Nephron progenitor cell (in vitro differentiated cells): Measurements from ENCODE around the gene ARID4A.

Experiments
- DNase-seq: peaks from one replicate; pipeline ENCODE4 v3.0.0; 2021
- H3K27ac Mint-ChIP-seq: 2 replicates; pipeline ENCODE4 v1.8.0; 2021; ENCODE audit warnings: mild to moderate bottlenecking, moderate library complexity, mixed read lengths
- H3K27me3 Mint-ChIP-seq: 2 replicates; pipeline ENCODE4 v1.8.0; 2021; ENCODE audit warnings: mild to moderate bottlenecking, low read depth, mixed read lengths; ENCODE audit not compliant: poor library complexity
- H3K36me3 Mint-ChIP-seq: 2 replicates; pipeline ENCODE4 v1.8.0; 2021; ENCODE audit warnings: low read depth, mixed read lengths
- H3K4me1 Mint-ChIP-seq: 2 replicates; pipeline ENCODE4 v1.8.0; 2021; ENCODE audit warnings: mixed read lengths
- H3K4me3 Mint-ChIP-seq: 2 replicates; pipeline ENCODE4 v1.8.0; 2021; ENCODE audit warnings: mild to moderate bottlenecking, moderate library complexity, mixed read lengths
- H3K9me3 Mint-ChIP-seq: 2 replicates; pipeline ENCODE4 v1.8.0; 2021; ENCODE audit warnings: mild to moderate bottlenecking, moderate library complexity, mixed read lengths
- CTCF ChIP-seq: fragments of 200-600 bp; sonication (generic); IDR thresholded peaks from 2 replicates; pipeline ENCODE4 v1.5.0; 2021; ENCODE audit warnings: antibody characterized with exemption

Gene ARID4A

DNA sequence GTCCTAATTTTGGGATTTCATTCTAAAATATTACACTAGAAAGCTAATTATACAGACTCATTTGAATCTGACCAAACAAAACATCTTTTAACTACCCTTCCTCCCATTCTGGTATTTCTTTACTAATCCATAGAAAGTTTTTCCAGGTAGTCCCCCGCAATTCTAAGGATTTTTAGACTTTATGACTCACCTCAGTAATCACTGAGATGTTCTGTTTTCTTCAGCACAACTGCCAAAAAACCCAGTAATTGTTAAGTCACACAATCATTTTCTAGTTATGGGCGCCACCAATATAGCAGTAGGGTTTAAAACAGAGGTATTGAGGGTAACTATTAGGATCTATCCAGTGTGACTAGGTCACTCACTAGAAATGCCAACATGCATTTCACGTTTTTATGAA is 1.6 kb upstream of the ARID4A start:
- H3K4me1 Mint-ChIP-seq, result peaks cover 35% of the 10 kb centered on the region
- TF ChIP-seq CTCF, result no peak
- peaks cover 47% of the 10 kb centered on the region for H3K36me3 Mint-ChIP-seq
- H3K27me3 Mint-ChIP-seq, result no peaks in the 10 kb centered on the region
- DNase-seq, result no peak
- no peaks in the 10 kb centered on the region for H3K9me3 Mint-ChIP-seq
- peak overlapping the region; percentile 61 for H3K27ac Mint-ChIP-seq
- H3K4me3 Mint-ChIP-seq, result no peak overlapping the region

DNA sequence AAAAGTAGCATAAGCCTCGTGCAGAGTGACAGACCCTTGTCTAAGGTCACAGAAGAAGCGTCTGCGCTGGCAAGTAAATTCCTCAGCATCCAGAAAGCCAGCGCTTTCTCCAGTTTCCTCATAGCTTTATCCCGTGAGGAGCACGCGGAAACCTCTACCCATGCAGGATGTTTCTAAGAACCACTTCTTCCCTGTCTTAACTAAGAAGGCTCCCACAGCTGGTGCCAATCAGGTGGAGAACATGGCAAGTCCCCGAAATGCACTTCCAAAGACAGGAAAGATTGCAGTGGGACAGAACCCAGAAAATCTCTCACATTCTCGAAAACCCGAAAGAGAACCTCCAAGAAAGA is 968 bp upstream of the ARID4A start:
- no peak for TF ChIP-seq CTCF
- H3K36me3 Mint-ChIP-seq, result peaks cover 50% of the 10 kb centered on the region
- peaks cover 35% of the 10 kb centered on the region for H3K4me1 Mint-ChIP-seq
- DNase-seq, result peak; percentile 34
- H3K27ac Mint-ChIP-seq, result no peak overlapping the region
- H3K27me3 Mint-ChIP-seq, result no peaks in the 10 kb centered on the region
- no peaks in the 10 kb centered on the region for H3K9me3 Mint-ChIP-seq
- H3K4me3 Mint-ChIP-seq, result no peak overlapping the region

DNA sequence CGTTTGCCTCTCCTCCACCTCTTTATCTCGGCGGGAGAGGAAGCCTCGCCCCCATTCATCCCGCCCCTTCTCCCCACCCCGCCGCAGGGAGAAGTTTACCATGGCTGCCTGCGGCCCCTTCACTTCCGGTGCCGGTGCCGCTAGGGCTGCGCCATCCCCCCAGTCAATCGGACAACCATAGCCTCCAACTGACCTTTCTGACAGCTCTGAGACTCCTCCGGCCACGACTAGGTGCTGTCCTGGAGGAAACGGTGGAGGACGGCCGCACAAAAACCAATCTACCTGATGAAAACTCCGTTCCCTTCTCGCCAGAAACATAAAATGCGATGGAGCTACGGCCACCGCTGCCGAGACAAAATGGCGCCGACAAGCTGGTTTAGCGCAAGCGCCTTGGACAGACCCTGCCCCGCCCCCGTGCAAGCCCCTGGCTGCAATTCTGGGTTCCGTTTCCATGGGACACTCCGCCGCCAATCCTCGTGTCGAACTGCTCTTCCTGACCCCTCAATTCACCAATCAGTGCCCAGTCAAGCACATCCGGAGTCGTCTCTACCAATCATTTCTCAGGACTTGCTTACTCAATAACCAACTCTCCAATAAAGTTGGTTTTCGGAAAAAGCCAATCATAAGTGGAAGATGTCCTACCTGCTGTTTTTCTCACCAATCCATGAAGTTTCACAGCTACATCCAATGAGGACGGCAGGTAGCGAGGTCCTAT is 436 bp upstream of the ARID4A start:
- Mint-ChIP-seq H3K27ac (no peak overlapping the region), H3K27me3 (no peaks in the 10 kb centered on the region), H3K36me3 (peaks cover 48% of the 10 kb centered on the region), H3K4me1 (peaks cover 35% of the 10 kb centered on the region), H3K4me3 (no peak overlapping the region), H3K9me3 (no peaks in the 10 kb centered on the region)
- no peak for TF ChIP-seq CTCF
- DNase-seq, result peak; percentile 98

- Mint-ChIP-seq H3K9me3 (no peaks in the 10 kb centered on the region), H3K4me3 (peak overlapping the region; percentile 98), H3K36me3 (peaks cover 40% of the 10 kb centered on the region)
Observed at GRCh38 chr14:58299401-58300330, 1.3 kb downstream of the ARID4A start.

GRCh38 chr14:58301416-58301815 is 3.1 kb downstream of the ARID4A start:
- Mint-ChIP-seq H3K27me3 (no peaks in the 10 kb centered on the region), H3K4me3 (no peak overlapping the region), H3K9me3 (no peaks in the 10 kb centered on the region), H3K27ac (peak overlapping the region; percentile 78), H3K36me3 (peaks cover 34% of the 10 kb centered on the region), H3K4me1 (peaks cover 17% of the 10 kb centered on the region)
- no peak for DNase-seq
- TF ChIP-seq CTCF, result no peak

More at GRCh38 chr14:58299401-58300330, 1.3 kb downstream of the ARID4A start:
- no peak for TF ChIP-seq CTCF
- Mint-ChIP-seq H3K27me3 (no peaks in the 10 kb centered on the region), H3K27ac (peak overlapping the region; percentile 100), H3K4me1 (peaks cover 30% of the 10 kb centered on the region)
- DNase-seq, result no peak
